HepG2 (cell line): ENCODE results near the gene MYO19. TPM values are rescaled to one million over a fixed set of nuclear protein-coding genes. Genes with fewer than 3 reads are reported as not detected.

Experiments used
- ADNP ChIP-seq: sonication (generic); formaldehyde crosslinking; IDR thresholded peaks from 2 replicates; pipeline ENCODE4 v1.4.0; 2020; ENCODE audit warnings: missing genetic modification reagents
- HBP1 ChIP-seq: IDR thresholded peaks from 2 replicates; pipeline ENCODE4 v1.6.1; 2016; ENCODE audit warnings: low read depth, control low read depth
- HOXA7 ChIP-seq: sonication (generic); formaldehyde crosslinking; IDR thresholded peaks from 2 replicates; pipeline ENCODE4 v1.8.1; 2022; ENCODE audit warnings: mild to moderate bottlenecking, missing genetic modification reagents, moderate library complexity
- ISX ChIP-seq: sonication (generic); formaldehyde crosslinking; conservative IDR thresholded peaks from 2 replicates; pipeline ENCODE4 v1.5.0; 2020; ENCODE audit warnings: missing genetic modification reagents
- KIAA2018 ChIP-seq: sonication (generic); formaldehyde crosslinking; IDR thresholded peaks from 2 replicates; pipeline ENCODE4 v1.5.0; 2020; ENCODE audit warnings: mild to moderate bottlenecking, missing genetic modification reagents, borderline replicate concordance
- MEIS1 ChIP-seq: sonication (generic); formaldehyde crosslinking; IDR thresholded peaks from 2 replicates; pipeline ENCODE4 v1.9.0; 2021; ENCODE audit warnings: mild to moderate bottlenecking, missing genetic modification reagents, moderate library complexity, borderline replicate concordance
- ZBTB26 ChIP-seq: IDR thresholded peaks from 2 replicates; pipeline ENCODE4 v1.6.1; 2016; ENCODE audit warnings: missing compliant biosample characterization, missing genetic modification reagents, borderline replicate concordance
- ZNF281 ChIP-seq: sonication (generic); formaldehyde crosslinking; IDR thresholded peaks from 2 replicates; pipeline ENCODE4 v1.4.0; 2020; ENCODE audit warnings: missing genetic modification reagents, borderline replicate concordance
- ZNF329 ChIP-seq: sonication (generic); formaldehyde crosslinking; IDR thresholded peaks from 2 replicates; pipeline ENCODE4 v1.9.0; 2021; ENCODE audit warnings: low read depth, mild to moderate bottlenecking, missing genetic modification reagents
- ZNF547 ChIP-seq: sonication (generic); formaldehyde crosslinking; IDR thresholded peaks from 2 replicates; pipeline ENCODE4 v1.5.1; 2020; ENCODE audit warnings: mild to moderate bottlenecking, missing genetic modification reagents
- ZNF580 ChIP-seq: IDR thresholded peaks from 2 replicates; pipeline ENCODE4 v1.6.1; 2016; ENCODE audit warnings: low read depth, borderline replicate concordance
- ZNF674 ChIP-seq: sonication (generic); formaldehyde crosslinking; IDR thresholded peaks from 2 replicates; pipeline ENCODE4 v1.5.0; 2020; ENCODE audit warnings: low read depth, mild to moderate bottlenecking, missing genetic modification reagents
- ZSCAN21 ChIP-seq: sonication (generic); formaldehyde crosslinking; IDR thresholded peaks from 2 replicates; pipeline ENCODE4 v1.8.0; 2022; ENCODE audit warnings: mild to moderate bottlenecking, missing genetic modification reagents, moderate library complexity, borderline replicate concordance
- polyA plus RNA-seq, 8 experiments: library from polyadenylated mRNA; depleted of rRNA in 3 of 8; stranded (reverse) in 7 of 8; unstranded in 1 of 8; fragments of >200 nt; fragmentation: Illumina TruSeq in 4 of 8; extraction: Trizol in 4 of 8; gene quantifications; 2 replicates each; pipeline versions ENCODE4 v1.2.1 to v1.2.3, GENCODE V29; 2011 to 2016; ENCODE audit warnings: low read depth in 4 of 8, missing spikeins in 1 of 8, mixed read lengths in 1 of 8; ENCODE audit not compliant: insufficient read depth in 1 of 8
- total RNA-seq, 5 experiments: library from RNA; depleted of rRNA; stranded (reverse); fragments of >200 nt; fragmentation: Illumina TruSeq; extraction: Trizol; gene quantifications; 2 replicates each; pipeline ENCODE4 v1.2.3, GENCODE V29; 2016; ENCODE audit warnings: low read depth in 1 of 5

The MYO19 gene
- total and polyA plus RNA-seq, 2 of the 13 experiments (the other 11 are each of a cell fraction or from before 2014, with no cell fraction given): 75.7 to 82.3 TPM

GRCh38 chr17:36482611-36483504, 51.8 kb downstream of the MYO19 start (continued):
- TF ChIP-seq HBP1 (CRISPR knock-in tag) (no peak), MEIS1 (CRISPR knock-in tag) (peak; percentile 54; the same call in 1 of the 2 replicates), ZNF580 (peak; percentile 88; the same call in 1 of the 2 replicates), ZSCAN21 (CRISPR knock-in tag) (peak; percentile 74; the same call in 1 of the 2 replicates), ZNF329 (CRISPR knock-in tag) (no peak), ISX (CRISPR knock-in tag) (peak; percentile 68; the same call in 1 of the 2 replicates), ZNF281 (CRISPR knock-in tag) (peak; percentile 48; the same call in 1 of the 2 replicates), KIAA2018 (CRISPR knock-in tag) (no peak), HOXA7 (CRISPR knock-in tag) (no peak), ZNF674 (no peak), ADNP (CRISPR knock-in tag) (no peak), ZNF547 (CRISPR knock-in tag) (peak; percentile 98), ZBTB26 (CRISPR knock-in tag) (no peak)
